PC-9 (cell line): ENCODE measurements around the gene USP24.

Experiments used
- EZH2 ChIP-seq: fragments of 200-600 bp; sonication (generic); IDR thresholded peaks from 2 replicates; pipeline ENCODE4 v1.8.0; 2017; ENCODE audit warnings: antibody characterized with exemption, low read depth
- TF ChIP-seq, protein P1 (sequence below): fragments of 200-600 bp; sonication (generic); conservative IDR thresholded peaks from 2 replicates; pipeline ENCODE4 v1.6.1; 2017; ENCODE audit warnings: mixed run types, antibody characterized with exemption, mild to moderate bottlenecking, moderate library complexity

DNA sequence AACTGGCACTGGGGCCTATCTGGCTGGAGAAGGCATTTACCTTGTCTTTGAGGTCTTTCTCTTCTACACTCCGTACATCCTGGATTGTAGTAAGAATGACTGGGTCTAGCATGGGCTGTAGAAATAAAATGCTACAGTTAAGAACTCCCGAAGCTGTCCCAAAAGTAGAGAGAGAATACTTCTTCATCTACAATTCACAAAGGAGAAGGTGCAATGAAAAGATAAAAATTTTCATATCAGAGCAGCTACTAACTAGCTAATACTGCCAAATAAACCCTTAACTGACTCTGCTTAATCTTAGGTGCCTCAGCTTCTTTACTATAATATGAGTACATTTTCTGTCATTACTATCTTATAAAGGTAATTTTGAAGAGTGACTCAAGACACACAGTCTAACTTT lies 55.6 kb downstream of the USP24 start:
- TF ChIP-seq, protein P1, sequence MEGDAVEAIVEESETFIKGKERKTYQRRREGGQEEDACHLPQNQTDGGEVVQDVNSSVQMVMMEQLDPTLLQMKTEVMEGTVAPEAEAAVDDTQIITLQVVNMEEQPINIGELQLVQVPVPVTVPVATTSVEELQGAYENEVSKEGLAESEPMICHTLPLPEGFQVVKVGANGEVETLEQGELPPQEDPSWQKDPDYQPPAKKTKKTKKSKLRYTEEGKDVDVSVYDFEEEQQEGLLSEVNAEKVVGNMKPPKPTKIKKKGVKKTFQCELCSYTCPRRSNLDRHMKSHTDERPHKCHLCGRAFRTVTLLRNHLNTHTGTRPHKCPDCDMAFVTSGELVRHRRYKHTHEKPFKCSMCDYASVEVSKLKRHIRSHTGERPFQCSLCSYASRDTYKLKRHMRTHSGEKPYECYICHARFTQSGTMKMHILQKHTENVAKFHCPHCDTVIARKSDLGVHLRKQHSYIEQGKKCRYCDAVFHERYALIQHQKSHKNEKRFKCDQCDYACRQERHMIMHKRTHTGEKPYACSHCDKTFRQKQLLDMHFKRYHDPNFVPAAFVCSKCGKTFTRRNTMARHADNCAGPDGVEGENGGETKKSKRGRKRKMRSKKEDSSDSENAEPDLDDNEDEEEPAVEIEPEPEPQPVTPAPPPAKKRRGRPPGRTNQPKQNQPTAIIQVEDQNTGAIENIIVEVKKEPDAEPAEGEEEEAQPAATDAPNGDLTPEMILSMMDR, result no peak
- no peak for TF ChIP-seq EZH2
